ACHN (cell line): ENCODE data around the gene TCIRG1.

ENCODE experiments used
- DNase-seq: peaks from one replicate; pipeline ENCODE4 v3.0.0-alpha.2; 2015
- in situ Hi-C: cut with HindIII; loops from 2 replicates; pipeline ENCODE4 v1.10.0; 2017; ENCODE audit warnings: low sequenced_read_pairs, low pct_ligation_motif_present, low pct_unique_long_range_greater_than_20kb

Gene TCIRG1

GRCh38 chr11:68044145-68044813 lies 5.5 kb downstream of the TCIRG1 start:
- no peak for DNase-seq
- in situ Hi-C loops: no loop called here

- DNase-seq: no peak
- in situ Hi-C loops: no loop called here
These were observed 6.1 kb downstream of the TCIRG1 start for GRCh38 chr11:68044898-68045351.

GRCh38 chr11:68047437-68048290 lies 8.8 kb downstream of the TCIRG1 start:
- DNase-seq: no peak
- in situ Hi-C loops: no loop called here

GRCh38 chr11:68048681-68049508 lies 10.1 kb downstream of the TCIRG1 start:
- DNase-seq: no peak
- in situ Hi-C loops: no loop called here

GRCh38 chr11:68049509-68050370 lies 10.9 kb downstream of the TCIRG1 start:
- in situ Hi-C loops: no loop called here
- DNase-seq: no peak

- no peak for DNase-seq
- in situ Hi-C loops: no loop called here
These were observed 11.6 kb downstream of the TCIRG1 start for GRCh38 chr11:68050371-68050841.

- in situ Hi-C loops: no loop called here
- DNase-seq: no peak
These were observed 12.6 kb downstream of the TCIRG1 start for GRCh38 chr11:68051191-68052136.

- no peak for DNase-seq
- in situ Hi-C loops: no loop called here
These were observed 13.5 kb downstream of the TCIRG1 start for GRCh38 chr11:68052137-68052873.

- in situ Hi-C loops: no loop called here
- DNase-seq: no peak
These were observed 14.3 kb downstream of the TCIRG1 start for GRCh38 chr11:68053117-68053516.

- in situ Hi-C loops: no loop called here
- DNase-seq: no peak
These were observed 15.4 kb downstream of the TCIRG1 start for GRCh38 chr11:68053981-68054812.

- DNase-seq: no peak
- in situ Hi-C loops: no loop called here
These were observed 17.8 kb downstream of the TCIRG1 start for GRCh38 chr11:68056317-68057285.

- DNase-seq: no peak
- in situ Hi-C loops: no loop called here
These were observed 19.0 kb downstream of the TCIRG1 start for GRCh38 chr11:68057807-68058206.

- no peak for DNase-seq
- in situ Hi-C loops: no loop called here
These were observed 22.7 kb downstream of the TCIRG1 start for GRCh38 chr11:68061508-68061907.

- no peak for DNase-seq
- in situ Hi-C loops: no loop called here
These were observed 26.1 kb downstream of the TCIRG1 start for GRCh38 chr11:68064926-68065325.

- in situ Hi-C loops: no loop called here
- no peak for DNase-seq
These were observed 27.0 kb downstream of the TCIRG1 start for GRCh38 chr11:68065841-68066240.
